GM12892 (cell line): ENCODE data around the gene LRCH1.

Experiments
- DNase-seq: peaks from one replicate; pipeline ENCODE4 v3.0.0; 2011; ENCODE audit not compliant: insufficient read length
- FAIRE-seq: peaks from 2 replicates; lab custom pipeline; 2011; peaks lifted over from hg19 to GRCh38; lab: Jason Lieb, UNC
- POLR2A ChIP-seq: IDR thresholded peaks from 2 replicates; pipeline ENCODE4 v1.6.1; 2011; ENCODE audit warnings: low read depth, low read length, control low read depth
- POLR2AphosphoS5 ChIP-seq: IDR thresholded peaks from 2 replicates; pipeline ENCODE4 v1.6.1; 2011; ENCODE audit warnings: low read depth, low read length, control low read depth
- TAF1 ChIP-seq: IDR thresholded peaks from 2 replicates; pipeline ENCODE4 v1.6.1; 2011; ENCODE audit warnings: low read depth, mild to moderate bottlenecking, control low read depth, low read length, borderline replicate concordance

LRCH1 gene

GRCh38 chr13:46639033-46639981, 86.3 kb downstream of the LRCH1 start:
- DNase-seq, result no peak
- peak; percentile 87 for FAIRE-seq
- no peak for TF ChIP-seq POLR2A
- no peak for TF ChIP-seq TAF1
- TF ChIP-seq POLR2AphosphoS5, result no peak

- FAIRE-seq, result no peak
- DNase-seq, result no peak
- TF ChIP-seq POLR2A, result no peak
- no peak for TF ChIP-seq TAF1
- TF ChIP-seq POLR2AphosphoS5, result no peak
Measured at GRCh38 chr13:46640843-46641242, 87.9 kb downstream of the LRCH1 start.

GRCh38 chr13:46641274-46642081, 88.5 kb downstream of the LRCH1 start:
- TF ChIP-seq TAF1 (no peak), POLR2AphosphoS5 (no peak), POLR2A (no peak)
- FAIRE-seq, result no peak
- no peak for DNase-seq

- DNase-seq, result no peak
- FAIRE-seq, result no peak
- no peak for TF ChIP-seq POLR2AphosphoS5
- no peak for TF ChIP-seq POLR2A
- TF ChIP-seq TAF1, result no peak
Measured at GRCh38 chr13:46642254-46642653, 89.3 kb downstream of the LRCH1 start.

GRCh38 chr13:46643165-46643777, 90.3 kb downstream of the LRCH1 start:
- DNase-seq (no peak), FAIRE-seq (no peak)
- TF ChIP-seq POLR2AphosphoS5 (no peak), TAF1 (no peak), POLR2A (no peak)

GRCh38 chr13:46644816-46645215, 91.8 kb downstream of the LRCH1 start:
- DNase-seq, result no peak
- FAIRE-seq, result no peak
- TF ChIP-seq TAF1 (no peak), POLR2AphosphoS5 (no peak), POLR2A (no peak)

- peak; percentile 78 for FAIRE-seq
- no peak for TF ChIP-seq POLR2AphosphoS5
- DNase-seq, result no peak
Measured at GRCh38 chr13:46647512-46648065, 94.6 kb downstream of the LRCH1 start.

GRCh38 chr13:46648166-46648607, 95.2 kb downstream of the LRCH1 start:
- FAIRE-seq (peak; percentile 70), DNase-seq (no peak)

GRCh38 chr13:46649816-46650215, 96.8 kb downstream of the LRCH1 start:
- FAIRE-seq, result no peak

More at GRCh38 chr13:46648166-46648607, 95.2 kb downstream of the LRCH1 start:
- TF ChIP-seq POLR2A (no peak), TAF1 (no peak), POLR2AphosphoS5 (no peak)

GRCh38 chr13:46654951-46655350, 102.0 kb downstream of the LRCH1 start:
- TF ChIP-seq TAF1 (no peak), POLR2A (no peak), POLR2AphosphoS5 (no peak)
- FAIRE-seq, result no peak
- DNase-seq, result no peak

More at GRCh38 chr13:46649816-46650215, 96.8 kb downstream of the LRCH1 start:
- no peak for TF ChIP-seq TAF1
- no peak for TF ChIP-seq POLR2A
- TF ChIP-seq POLR2AphosphoS5, result no peak
- DNase-seq, result no peak

GRCh38 chr13:46655377-46656180, 102.6 kb downstream of the LRCH1 start:
- FAIRE-seq (peak; percentile 56), DNase-seq (no peak)

More at GRCh38 chr13:46655377-46656180, 102.6 kb downstream of the LRCH1 start:
- TF ChIP-seq TAF1, result no peak
- no peak for TF ChIP-seq POLR2A
- no peak for TF ChIP-seq POLR2AphosphoS5
